GM21447 (cell line): ENCODE data around the gene MYLK2.
A peak's percentile ranks its signal among the peaks of the same experiment; 100 is the strongest.

Experiments
- ATAC-seq: cut with Tn5 transposase; IDR thresholded peaks from one replicate; pipeline ENCODE4 v1.9.1; 2021; ENCODE audit not compliant: unreplicated experiment

MYLK2 gene

DNA sequence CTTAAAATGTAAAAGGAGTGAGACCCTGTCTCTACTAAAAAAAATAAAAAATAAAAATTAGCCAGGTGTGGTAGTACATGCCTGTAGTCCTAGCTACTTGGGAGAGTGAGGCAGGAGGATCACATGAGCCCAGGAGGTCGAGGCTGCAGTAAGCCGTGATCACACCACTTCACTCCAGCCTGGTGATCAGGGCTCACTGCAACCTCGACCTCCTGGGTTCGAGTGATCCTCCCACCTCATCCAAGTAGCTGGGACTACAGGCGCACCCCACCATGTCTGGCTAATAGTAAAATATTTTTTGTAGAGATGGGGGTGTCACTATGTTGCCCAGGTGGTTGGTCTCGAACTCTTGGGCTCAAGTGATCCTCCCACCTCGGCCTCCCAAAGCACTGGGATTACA, 34.3 kb downstream of the MYLK2 start:
- no peak for ATAC-seq

DNA sequence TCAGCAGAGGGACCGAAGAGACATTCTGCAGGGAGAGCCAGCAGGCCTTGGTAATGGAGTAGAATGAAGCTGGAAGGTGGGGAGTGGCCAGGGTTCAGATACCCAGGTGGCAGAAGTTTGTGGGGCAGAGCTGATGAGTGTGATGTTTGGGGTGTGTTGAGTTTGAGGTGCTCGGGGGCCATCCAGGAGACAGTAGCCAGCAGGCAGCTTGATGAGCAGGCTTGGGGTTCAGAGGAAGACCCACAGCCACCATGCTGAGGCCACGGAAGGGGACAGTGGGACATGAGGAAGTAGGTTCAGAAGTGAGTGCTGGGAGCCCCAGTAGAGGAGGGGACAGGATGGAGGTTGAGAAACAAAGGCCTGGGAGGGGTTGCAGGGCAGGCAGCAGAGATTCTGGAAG, 37.4 kb downstream of the MYLK2 start:
- no peak for ATAC-seq

GRCh38 chr20:31857861-31858759, 39.0 kb downstream of the MYLK2 start:
- ATAC-seq = no peak

DNA sequence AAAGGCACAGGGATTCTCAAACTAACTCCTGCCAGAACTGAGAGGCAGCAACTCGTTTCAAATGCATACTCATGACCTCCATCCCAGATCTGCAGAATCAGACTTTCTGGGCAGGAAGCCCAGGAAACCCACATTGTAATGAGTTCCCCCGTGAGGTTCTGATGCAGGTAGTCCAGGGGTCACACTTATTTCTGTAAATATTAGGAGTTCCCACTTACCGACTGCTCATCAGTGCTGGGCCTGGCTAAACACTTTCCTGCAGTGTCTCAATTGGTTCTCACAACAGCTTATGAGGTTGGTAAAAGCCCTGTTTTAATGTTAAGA, 39.6 kb downstream of the MYLK2 start:
- ATAC-seq = no peak

DNA sequence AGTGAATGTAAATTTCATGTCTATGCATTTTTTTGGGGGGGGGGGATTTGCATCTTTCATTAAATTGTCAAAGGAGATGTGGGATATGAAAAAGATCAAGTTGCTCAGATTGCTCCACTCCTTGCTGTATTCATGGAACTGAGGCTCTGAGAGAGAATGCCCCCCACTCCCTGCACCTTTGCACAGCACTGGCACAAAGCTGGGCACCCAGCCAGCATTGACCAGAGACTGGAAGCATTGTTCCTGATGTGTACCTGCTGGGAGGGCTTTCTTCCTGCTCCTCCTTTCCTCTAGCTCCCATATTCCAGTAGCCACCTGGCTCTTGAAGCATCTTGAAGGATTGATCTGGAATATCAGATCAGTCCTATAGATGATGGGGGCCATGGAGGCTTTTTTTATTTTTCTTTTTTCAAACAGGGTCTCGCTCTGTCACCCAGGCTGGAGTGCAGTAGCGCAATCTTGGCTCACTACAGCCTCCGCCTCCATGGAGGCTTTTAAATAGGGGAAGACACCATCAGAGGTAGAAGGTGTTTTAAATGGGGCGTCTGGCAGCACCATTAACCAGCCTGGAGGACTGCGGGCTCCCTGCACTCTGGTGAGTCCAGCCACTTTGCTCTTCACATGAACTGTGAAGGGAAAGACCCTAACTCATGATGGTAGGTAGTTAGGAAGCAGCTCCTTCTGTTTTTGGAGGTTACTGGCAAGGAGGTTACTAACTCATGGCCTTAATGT, 40.3 kb downstream of the MYLK2 start:
- no peak for ATAC-seq

GRCh38 chr20:31859998-31860380, 40.8 kb downstream of the MYLK2 start:
- no peak for ATAC-seq

GRCh38 chr20:31860390-31861134, 41.4 kb downstream of the MYLK2 start:
- ATAC-seq = no peak

- ATAC-seq = no peak
Measured at GRCh38 chr20:31861135-31861384, 41.9 kb downstream of the MYLK2 start.

DNA sequence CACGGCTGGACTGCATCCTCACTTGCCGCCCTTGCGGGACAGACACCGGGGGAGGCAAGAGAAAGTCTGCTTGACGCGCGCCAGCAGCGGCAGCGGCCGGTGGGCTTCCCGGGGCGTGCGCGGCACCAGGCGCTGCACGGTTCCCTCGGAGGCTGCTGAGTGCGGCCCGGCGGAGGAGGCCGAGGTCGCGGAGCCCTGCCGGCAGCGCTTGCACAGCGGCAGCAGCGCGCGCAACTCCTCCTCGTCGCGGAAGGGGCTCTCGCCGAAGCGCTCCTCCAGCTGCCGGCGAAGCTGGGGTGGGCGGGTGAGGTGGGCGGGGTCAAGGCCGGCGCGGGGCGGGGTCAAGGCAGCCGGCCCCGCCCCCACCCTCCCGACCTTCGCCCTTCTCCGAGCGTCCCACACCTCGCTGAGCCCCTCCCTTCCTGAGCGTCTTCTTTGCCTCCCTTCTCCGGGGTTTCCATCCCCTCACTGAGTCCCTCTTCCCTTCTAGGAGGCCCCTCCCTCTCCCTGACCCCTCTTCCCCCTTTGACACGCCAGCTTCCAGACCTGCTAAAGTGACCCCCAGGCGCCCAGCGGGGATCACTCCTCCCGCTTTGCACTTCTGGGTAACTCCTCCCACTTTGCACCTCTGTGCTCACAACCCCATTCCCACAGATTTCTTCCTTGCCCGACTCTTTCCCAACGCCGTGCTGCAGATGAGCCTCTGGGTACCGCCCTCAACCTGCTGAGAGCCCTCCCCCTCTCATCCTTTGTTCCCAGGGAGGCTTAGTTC, 42.4 kb downstream of the MYLK2 start:
- peak; percentile 48 for ATAC-seq

- ATAC-seq = no peak
Measured at GRCh38 chr20:31862157-31862470, 43.0 kb downstream of the MYLK2 start.

DNA sequence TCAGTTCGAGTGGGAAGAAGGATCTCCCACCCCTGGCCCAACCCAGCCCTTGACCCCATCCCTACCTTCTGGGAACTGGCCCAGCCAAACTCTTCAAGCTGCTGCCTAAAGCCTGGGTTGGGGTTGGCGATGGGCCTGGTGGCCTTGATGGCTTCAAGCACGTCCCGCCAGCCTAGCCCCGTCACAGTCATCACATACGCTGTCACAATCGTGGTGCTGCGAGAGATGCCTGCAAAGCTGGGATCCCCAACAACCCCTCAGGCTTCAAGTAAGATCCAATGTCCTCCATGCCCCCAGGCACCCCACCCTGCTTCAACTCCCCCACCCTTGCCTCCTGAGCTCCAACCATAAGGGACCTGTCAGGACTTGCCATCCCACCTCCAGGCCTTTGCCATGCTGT, 43.4 kb downstream of the MYLK2 start:
- ATAC-seq = no peak

GRCh38 chr20:31863296-31864085, 44.3 kb downstream of the MYLK2 start:
- ATAC-seq = no peak

- ATAC-seq = no peak
Measured at GRCh38 chr20:31864521-31865400, 45.6 kb downstream of the MYLK2 start.

GRCh38 chr20:31866221-31866620, 47.1 kb downstream of the MYLK2 start:
- ATAC-seq = no peak

- ATAC-seq = no peak
Measured at GRCh38 chr20:31868853-31869672, 49.9 kb downstream of the MYLK2 start.

DNA sequence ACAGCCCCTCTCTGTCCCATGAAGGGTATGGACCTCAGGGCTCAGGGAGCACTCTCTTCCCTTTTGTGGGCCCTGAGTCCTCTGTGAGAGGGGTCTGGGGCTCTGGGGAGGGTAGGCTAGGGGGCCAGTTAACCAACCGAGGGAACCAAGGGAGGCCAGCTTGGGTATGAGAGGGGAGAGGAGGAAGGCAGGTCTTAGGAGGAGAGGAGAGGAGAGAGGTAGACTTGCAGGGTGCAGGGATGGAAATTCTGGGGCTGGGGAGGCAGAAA, 50.5 kb downstream of the MYLK2 start:
- ATAC-seq = no peak

GRCh38 chr20:31869942-31870725, 51.0 kb downstream of the MYLK2 start, which contains the start of the genes DUSP15 and TTLL9:
DUSP15 (minus strand) TSS chr20:31870527; CDS start chr20:31870337, 190 bp downstream.
TTLL9 (plus strand) TSS chr20:31870634; CDS start chr20:31871127, 493 bp downstream.
- ATAC-seq = no peak
